Daoy (cell line): ENCODE measurements around the gene GALNT18. TPM values are rescaled to one million over a fixed set of nuclear protein-coding genes. Genes with fewer than 3 reads are reported as not detected.

Experiments
- DNase-seq: peaks from one replicate; pipeline ENCODE4 v3.0.0-alpha.2; 2015; ENCODE audit warnings: low read depth
- total RNA-seq: library from RNA; depleted of rRNA; stranded (reverse); fragments of >200 nt; shearing (Covaris generic); gene quantifications from 2 replicates; pipeline ENCODE4 v1.2.3, GENCODE V29; 2014

GALNT18 gene
- total RNA-seq, 1 experiment from 2014 or later: 5.9 TPM

DNA sequence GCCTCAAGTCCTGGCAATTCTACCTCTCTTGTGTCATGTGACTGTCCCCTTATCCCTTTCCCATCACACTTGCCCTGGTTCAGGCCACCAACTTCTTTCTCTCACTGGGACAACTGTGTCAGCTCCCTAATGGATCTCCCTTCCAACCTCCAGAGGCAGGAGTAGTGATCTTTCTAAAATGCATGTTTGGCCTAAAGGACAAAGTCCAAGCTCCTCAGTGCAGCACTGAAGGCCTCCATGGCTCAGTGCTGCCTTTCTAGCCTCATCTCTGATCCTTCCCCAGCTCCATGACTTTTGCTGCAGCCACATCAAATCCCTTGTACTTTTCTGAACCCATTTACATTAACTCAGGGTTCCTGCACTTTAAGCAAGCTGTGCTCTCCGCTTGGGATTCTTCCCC, 349.6 kb downstream of the GALNT18 start:
- no peak for DNase-seq

DNA sequence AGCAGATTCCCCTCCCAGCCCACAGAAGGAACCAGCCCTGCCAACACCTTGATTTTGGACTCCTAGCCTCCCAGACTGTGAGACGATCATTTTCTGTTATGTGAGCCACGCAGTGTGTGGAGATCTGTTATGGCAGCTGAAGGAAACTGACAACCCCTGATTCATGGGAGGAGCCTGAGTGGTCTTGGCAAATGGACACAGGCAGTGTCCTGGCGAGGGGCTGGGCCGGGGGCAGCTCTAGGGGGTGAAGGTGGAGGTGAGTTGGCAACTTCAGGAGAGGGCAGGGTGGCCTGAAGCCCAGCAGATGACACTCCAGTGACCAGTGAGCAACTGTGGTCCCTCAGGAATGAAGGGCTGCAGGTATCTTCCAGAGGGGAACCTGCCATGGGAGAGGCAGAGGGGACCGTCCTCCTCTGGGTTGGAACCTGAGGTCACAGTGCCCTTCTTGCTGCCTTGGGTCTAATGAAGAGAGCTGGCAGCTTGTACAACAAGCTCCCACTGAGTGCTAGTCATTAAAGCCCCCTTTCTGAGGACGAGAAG, 351.5 kb downstream of the GALNT18 start:
- DNase-seq: no peak

DNA sequence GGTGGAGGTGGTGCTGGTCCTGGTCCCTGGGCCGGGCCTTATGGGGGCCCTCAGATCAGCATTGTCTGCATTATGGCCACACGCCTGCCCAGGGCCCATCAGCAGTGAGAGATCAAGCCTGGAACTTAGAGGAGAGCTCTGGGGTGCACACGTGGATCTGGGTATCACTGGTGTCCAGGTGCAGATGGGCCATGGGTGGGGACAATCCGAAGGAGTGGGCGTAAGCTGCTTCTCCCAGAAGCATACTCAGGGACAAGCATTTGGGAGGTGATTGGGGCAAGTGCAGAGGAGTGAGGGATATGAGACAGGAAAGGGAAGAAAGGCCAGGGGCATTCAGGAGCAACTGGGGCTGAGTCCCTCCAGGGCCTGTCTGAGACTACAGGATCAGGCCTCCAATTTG, 353.1 kb downstream of the GALNT18 start:
- DNase-seq: no peak

DNA sequence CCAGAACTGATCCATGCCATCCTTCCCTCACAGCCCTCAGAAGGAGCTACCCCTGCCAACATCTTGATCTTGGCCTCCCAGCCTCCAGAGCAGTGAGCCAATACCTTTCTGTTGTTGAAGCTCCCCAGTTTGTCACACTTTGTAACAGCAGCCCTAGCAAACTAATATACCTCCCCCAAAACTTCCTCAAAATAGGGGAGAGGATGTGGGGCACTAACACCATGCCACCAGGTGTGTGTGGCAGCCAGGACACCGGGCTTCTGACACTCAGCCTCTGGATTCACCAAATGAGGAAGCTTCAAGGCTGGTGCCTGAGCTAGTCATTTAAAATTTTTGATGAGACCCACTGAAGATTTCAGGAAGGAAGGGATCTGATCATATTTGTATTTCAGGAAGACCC, 353.7 kb downstream of the GALNT18 start:
- no peak for DNase-seq

DNA sequence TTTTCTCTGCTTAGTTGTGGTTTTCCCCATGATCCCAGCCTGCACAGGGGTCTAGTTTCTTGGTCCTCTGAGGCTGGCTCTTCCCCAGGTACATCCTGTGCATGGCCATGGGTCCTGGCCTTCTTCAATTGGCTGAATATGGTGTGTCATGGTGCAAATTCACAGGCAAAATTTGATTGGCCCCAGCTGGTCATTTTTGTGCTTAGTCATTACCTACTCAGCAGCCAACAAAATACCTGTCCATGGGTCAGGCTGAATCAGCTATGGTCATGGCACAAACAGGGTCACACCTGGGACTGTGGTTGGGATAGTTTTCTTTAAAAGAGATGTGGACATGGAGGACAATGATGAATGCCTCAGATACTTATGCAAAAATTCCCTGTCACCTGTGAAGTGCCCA, 354.5 kb downstream of the GALNT18 start:
- DNase-seq: no peak

DNA sequence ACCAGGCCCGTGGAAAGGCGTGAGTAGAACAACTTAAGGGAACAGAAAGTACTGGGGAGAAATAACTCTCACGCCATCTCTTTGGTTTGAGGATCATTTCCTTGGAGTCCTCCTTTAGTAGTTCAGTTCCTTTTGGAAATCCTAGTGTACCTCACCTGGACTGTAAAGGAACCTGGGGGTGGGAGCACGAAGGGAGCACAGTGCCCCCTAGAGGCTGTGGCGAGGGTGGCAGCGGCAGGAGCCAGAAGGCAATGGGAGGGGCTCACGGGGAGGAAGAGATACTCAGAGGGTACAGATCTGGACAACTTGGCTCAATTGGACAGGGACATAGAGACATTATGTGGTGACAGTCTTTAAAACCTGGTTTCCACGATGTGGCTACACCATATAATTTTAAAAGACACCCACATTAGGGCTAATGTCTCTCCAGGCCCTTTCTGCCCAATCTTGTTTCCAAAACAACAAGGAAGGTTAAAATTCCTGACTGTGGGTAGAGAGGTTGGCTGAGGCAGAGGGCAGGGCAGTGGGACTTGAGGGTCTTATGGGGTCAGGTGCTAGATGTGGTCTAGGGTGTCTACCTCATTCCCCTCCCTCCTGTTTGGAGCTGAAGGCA, 355.7 kb downstream of the GALNT18 start:
- DNase-seq: peak; percentile 54

GRCh38 chr11:11265320-11265719, 356.5 kb downstream of the GALNT18 start:
- no peak for DNase-seq

- DNase-seq: peak; percentile 49
Observed at GRCh38 chr11:11263238-11264005, 358.4 kb downstream of the GALNT18 start.

- DNase-seq: no peak
Observed at GRCh38 chr11:11262171-11262920, 359.5 kb downstream of the GALNT18 start.

- no peak for DNase-seq
Observed at GRCh38 chr11:11261629-11262028, 360.2 kb downstream of the GALNT18 start.

DNA sequence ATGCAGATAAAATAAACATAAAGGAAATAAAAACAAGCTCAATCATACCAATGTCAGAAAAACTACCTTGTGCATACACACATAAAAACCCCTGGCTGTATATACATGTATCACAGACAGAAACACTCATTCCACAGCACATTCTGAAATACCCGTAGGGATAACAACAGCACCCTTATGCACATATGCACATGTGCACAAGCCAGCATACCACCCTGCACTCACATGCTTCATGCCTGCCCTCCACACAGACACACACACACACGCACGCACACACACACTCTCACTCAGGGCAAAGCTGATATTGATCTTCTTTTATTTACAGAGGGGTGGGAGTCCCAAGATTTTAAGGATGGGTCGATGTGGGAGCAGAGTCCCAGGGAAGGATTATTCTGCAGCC, 360.9 kb downstream of the GALNT18 start:
- no peak for DNase-seq

DNA sequence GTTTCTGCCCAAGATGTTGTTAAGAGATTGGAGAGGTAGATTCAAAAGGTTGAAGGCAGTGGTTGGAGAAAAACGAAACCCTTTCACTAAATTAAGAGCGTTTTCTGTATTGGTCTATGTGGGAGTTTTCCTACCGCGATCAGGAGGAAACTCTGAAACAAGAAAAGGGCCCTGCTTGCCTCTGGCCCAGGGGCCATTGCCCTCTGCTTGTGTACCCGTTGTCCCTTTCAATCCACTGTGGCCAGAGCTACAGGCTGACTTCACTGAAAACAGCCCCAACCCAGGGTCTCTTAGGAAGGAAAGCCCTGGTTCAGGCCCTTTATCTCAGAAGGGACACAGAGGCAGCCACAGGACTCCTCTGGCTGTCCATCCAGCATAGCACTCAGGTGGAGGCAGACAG, 367.8 kb downstream of the GALNT18 start:
- no peak for DNase-seq

GRCh38 chr11:11253497-11253896, 368.3 kb downstream of the GALNT18 start:
- DNase-seq: no peak

DNA sequence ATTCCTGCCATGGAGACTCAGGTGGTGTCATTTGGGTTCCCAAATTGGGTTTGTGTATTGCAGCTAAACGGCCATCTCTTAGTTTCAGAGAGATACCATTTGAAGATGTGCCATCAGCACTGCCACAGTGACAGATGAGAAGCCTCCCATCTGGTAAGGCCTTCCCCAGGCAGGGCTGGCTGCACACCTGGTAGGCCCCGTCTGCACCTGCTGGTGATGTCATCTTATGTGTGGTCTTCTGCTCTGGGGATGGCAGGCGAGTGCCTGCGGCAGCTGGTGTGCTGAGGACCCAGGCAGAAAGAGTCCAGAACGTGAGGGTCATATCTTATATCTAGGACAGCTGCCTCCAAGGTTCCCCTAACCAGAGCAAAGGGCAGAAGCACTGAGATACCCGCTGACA, 369.4 kb downstream of the GALNT18 start:
- DNase-seq: no peak

GRCh38 chr11:11251394-11251970, 370.3 kb downstream of the GALNT18 start:
- DNase-seq: no peak

DNA sequence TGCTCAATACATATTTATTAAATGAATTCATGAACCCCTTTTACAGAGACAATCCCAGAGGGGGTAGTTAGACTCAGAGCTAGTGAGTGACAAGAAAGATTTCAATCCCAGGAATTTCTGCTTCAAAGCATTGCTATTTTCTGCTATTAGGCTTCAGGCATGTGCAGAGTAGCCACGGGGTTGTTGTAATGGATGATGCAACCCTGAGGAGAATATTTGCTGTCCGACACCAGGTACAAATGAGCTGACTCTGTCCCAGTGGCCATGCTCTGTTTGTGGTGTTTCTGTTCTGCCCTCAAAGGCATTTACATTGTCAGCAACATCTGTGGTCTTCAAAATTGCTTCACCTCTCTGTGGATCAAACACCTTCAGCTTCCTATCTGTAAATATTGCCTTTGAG, 371.3 kb downstream of the GALNT18 start:
- no peak for DNase-seq

- no peak for DNase-seq
Observed at GRCh38 chr11:11247576-11247975, 374.2 kb downstream of the GALNT18 start.

DNA sequence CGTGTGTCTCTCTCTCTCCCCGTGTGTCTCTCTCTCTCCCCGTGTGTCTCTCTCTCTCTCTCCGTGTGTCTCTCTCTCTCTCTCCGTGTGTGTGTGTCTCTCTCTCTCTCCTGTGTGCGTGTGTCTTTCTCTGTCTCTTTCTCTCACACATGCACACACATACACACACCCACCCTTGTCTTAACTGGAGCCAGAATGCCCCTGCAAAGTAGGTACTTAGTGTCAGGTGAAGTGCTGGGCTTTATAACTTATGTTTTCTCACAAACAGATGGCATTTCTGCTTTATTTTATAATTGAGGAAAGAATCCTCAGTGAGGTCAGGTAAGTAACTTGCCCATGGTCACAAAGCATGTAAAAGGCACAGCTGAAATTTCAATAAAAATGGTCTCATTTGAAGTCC, 374.7 kb downstream of the GALNT18 start:
- DNase-seq: no peak

DNA sequence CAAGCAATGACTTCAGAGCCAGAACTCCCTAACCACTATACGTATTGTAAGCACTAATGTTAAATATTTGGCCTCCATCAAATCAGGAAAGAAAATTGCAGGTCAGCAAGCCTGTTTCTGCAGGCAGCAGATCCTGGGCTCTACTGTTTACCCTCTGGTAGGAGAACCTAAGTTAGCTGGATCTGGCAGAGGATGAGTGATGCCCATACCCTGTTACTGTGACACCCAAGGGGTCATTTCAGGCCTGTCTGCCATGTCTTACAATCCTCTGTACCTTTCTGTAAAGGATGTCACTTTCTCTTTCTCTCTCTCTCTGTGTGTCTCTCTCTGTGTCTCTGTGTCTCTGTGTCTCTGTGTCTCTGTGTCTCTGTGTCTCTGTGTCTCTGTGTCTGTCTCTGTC, 375.6 kb downstream of the GALNT18 start:
- DNase-seq: no peak

DNA sequence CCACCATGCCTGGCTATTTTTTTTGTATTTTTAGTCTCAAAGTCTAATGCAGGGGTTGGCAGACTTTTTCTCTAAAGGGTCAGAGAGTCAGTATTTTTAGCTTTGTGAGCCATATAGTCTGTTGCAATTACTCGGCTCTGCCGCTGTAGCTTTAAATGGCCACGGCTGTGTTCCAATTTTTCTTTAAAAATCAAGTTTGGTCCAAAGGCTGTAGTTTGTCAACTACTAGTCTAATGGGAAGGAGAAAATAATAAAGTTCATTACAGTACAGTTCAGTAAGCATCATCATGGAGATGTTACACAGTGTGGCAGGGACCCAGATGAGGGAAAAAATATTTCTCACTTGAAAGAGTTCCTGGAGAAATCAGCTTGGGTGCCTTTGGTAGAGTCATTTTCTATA, 376.4 kb downstream of the GALNT18 start:
- DNase-seq: no peak

DNA sequence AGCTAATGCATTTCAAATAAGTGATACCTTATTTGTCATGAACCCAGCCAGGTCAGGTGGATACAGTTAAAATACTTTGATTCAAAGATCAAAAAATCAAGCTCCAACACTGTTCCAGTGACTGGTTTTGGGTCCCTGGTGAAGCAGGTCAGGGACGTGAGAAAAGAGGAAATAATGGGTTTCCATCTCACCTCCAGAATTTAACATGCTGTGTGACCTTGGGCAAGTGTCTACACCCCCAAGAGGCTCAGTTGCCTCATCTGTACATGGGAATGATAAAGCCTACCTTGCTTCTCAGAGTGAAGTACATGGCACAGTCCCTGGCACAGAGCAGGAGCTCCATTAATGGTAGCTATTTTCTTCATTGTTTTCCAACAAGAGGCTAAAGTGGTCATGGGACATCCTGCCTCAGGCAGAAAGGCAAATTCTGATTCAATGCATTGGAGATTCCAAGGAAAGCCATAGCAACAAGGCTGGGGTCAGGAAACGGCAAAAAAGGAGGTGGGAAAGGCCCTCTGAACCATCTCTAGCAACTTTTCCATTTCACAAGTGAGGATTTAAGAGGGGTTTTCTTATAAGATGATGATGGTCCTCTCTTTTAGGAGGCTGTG, 377.2 kb downstream of the GALNT18 start:
- no peak for DNase-seq
